22Rv1 (cell line): ENCODE results near the gene AKR1C8.

Experiments
- H3K27ac ChIP-seq: fragments of 450-650 bp; 2 replicates; pipeline ENCODE4 v1.5.1; 2017
- ZFX ChIP-seq: fragments of 450-650 bp; IDR thresholded peaks from 2 replicates; pipeline ENCODE4 v1.6.1; 2017; ENCODE audit warnings: antibody characterized with exemption, borderline replicate concordance
- TF ChIP-seq, protein P1 (sequence below): fragments of 450-650 bp; IDR thresholded peaks from 2 replicates; pipeline ENCODE4 v1.5.1; 2017; ENCODE audit warnings: mild to moderate bottlenecking

AKR1C8 gene

DNA sequence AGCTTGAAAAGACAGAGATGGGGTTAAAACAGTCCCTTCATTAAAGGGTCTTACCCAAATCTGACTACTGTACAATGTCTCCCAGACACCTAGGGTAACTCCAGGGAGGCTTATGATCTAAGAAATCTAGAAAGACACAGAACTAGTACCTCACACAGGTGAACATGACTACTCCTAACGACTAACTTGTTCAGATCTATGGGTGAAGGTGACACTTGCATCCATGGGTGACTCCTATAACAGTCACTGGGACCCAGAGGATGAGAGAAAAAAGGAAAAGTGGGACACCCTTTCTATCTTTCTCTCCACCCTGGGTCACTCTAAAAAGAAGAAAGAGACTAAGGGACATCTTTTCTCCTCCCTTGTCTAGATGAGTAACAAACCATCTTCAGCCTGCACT, 19.2 kb downstream of the AKR1C8 start:
- TF ChIP-seq, protein P1, sequence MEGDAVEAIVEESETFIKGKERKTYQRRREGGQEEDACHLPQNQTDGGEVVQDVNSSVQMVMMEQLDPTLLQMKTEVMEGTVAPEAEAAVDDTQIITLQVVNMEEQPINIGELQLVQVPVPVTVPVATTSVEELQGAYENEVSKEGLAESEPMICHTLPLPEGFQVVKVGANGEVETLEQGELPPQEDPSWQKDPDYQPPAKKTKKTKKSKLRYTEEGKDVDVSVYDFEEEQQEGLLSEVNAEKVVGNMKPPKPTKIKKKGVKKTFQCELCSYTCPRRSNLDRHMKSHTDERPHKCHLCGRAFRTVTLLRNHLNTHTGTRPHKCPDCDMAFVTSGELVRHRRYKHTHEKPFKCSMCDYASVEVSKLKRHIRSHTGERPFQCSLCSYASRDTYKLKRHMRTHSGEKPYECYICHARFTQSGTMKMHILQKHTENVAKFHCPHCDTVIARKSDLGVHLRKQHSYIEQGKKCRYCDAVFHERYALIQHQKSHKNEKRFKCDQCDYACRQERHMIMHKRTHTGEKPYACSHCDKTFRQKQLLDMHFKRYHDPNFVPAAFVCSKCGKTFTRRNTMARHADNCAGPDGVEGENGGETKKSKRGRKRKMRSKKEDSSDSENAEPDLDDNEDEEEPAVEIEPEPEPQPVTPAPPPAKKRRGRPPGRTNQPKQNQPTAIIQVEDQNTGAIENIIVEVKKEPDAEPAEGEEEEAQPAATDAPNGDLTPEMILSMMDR = no peak
- TF ChIP-seq ZFX = no peak

DNA sequence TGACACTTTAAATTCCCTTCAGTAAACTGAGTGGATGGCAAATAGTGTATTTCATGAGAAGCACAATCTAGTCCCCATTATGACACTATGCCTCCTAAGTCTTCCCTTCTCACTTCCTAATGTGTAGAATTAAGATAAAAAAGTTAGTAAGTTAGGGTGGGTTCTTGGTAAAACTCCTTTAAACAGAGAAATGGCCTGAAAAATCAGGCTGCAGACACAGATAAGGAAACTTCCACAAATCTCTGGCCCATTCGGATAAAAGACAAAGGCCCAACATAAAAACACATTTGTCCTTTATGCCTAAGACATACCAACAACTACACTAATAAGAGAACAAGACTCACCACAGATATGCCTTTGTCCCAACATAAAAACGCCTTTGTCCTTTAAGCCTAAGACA, 21.5 kb downstream of the AKR1C8 start:
- no peak for TF ChIP-seq ZFX
- TF ChIP-seq, protein P1 = no peak
- no peak overlapping the region for H3K27ac ChIP-seq

More for the DNA sequence above, 19.2 kb downstream of the AKR1C8 start:
- no peak overlapping the region for H3K27ac ChIP-seq

DNA sequence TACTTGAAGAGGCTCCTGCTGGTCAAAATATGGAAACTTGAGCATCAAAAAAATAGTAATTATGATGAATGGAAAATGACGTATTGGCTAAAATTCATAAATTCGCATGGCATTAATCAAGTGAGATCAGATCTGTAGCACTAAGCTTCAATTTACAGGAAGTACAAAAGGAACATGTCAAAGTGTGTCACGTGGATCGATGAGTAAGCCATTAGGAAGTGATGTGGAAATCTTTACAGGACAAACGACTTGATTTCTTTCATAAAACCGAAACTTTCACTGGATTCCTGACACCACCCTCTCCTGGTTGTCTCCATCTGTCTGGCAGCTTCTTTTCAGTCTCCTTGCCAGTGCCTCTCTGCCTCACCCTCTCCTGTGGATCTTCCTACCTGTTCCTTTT, 25.8 kb downstream of the AKR1C8 start:
- TF ChIP-seq ZFX = no peak
- TF ChIP-seq, protein P1 = no peak
- no peak overlapping the region for H3K27ac ChIP-seq

DNA sequence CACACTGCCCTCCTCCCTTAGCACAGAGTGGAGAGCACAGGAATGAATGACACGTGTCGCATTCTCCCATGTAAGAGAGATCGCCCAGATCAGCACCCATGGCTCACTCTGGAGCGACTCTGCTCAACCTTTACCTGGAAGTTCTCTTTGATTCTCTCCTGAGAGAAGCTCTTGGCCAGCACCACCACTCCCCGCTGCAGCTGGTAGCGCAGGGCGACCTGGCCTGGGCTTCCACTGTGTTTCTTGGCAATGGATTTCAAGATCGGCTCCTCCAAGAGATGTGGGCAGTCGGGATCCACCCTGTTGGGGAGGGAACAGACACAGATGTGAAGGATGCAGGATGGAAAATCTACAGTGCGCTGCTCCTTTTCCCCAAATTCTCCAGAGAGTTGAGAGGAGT, 27.4 kb downstream of the AKR1C8 start:
- no peak for TF ChIP-seq ZFX
- TF ChIP-seq, protein P1 = no peak
- H3K27ac ChIP-seq = no peak overlapping the region

DNA sequence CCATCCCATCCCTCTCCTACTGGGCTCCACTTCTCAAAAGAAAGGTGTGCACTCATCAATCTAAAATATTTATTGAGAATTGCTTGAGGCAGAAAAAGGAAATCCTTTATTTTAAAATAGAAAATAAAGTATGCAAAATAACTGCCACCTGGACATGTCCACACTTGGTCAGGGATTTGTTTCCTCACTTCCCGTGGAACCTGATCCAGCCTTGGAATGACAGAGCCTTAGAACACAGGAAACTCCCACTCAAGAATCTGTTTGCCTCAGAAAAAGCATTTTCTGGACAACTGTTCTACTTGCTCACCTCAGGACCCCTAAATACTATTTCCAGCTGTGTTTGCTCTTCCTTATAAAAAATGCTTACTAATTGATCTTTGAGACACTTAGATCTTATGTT, 29.0 kb downstream of the AKR1C8 start:
- no peak overlapping the region for H3K27ac ChIP-seq
- TF ChIP-seq, protein P1 = no peak
- TF ChIP-seq ZFX = no peak

DNA sequence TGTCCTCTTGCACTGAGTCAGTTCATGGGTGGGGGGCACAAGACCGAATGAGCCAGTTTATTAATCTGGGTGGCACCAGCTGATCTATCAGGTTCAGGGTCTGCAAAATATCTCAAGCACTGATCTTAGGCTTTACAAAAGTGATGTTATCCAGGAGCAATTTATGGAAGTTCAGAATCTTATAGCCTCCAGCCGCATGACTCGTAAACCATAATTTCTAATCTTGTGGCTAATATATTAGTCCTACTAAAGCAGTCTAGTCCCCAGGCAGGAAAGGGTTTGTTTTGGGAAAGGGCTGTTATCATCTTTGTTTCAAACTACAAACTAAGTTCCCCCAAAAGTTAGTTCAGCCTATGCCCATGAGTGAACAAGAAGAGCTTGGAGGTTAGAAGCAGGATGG, 33.9 kb downstream of the AKR1C8 start:
- TF ChIP-seq, protein P1 = no peak
- no peak for TF ChIP-seq ZFX
- H3K27ac ChIP-seq = peak overlapping the region; percentile 4; the same call in 1 of the 2 replicates

DNA sequence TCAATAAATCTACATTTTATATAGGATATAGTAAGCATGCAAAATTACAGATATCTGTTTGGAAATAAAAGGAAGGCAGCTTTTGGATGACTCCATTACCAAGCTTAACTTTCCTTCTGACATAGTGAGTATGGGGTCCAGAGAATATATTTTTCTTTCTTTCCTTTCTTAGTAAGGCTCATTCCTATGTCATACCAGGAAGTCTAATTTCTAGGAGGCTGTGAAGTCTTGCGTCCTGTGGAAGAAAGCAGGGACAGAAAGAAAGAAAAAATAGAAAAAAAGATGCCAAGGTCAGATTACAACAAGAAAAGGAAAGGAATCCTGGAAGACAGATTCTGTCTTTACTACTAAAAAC, 36.3 kb downstream of the AKR1C8 start:
- peak overlapping the region; percentile 100 for H3K27ac ChIP-seq
- TF ChIP-seq ZFX = no peak
- TF ChIP-seq, protein P1 = no peak
